Measurements from ENCODE around the gene S100A13.

GRCh38 chr1:153642161-153642560, 14.9 kb upstream of the S100A13 start:
- no peak for TF ChIP-seq ZNF274 (IDR thresholded peaks at IDR 0.05; ENCODE audit: low read depth, low read length)
- no peak for TF ChIP-seq YY1 (IDR thresholded peaks at IDR 0.05; ENCODE audit: insufficient read depth, insufficient read length)
- no peak for TF ChIP-seq SUZ12 (IDR thresholded peaks at IDR 0.05; ENCODE audit: extremely low read depth, insufficient read depth, insufficient read length)
